Hematopoietic multipotent progenitor cell treated with erythropoietin and hydrocortisone succinate and interleukin-3 and kit ligand, for 4 days (in vitro differentiated cells): ENCODE measurements around the gene ANKRD44.

Experiments used
- DNase-seq: peaks from one replicate; pipeline ENCODE4 v3.0.0-alpha.2; 2015

ANKRD44 gene

GRCh38 chr2:197286805-197287595 is 23.6 kb downstream of the ANKRD44 start:
- DNase-seq = peak; percentile 63

- DNase-seq = no peak
Observed at GRCh38 chr2:197285361-197285760, 25.2 kb downstream of the ANKRD44 start.

GRCh38 chr2:197284956-197285355 is 25.6 kb downstream of the ANKRD44 start:
- DNase-seq = no peak

- DNase-seq = peak; percentile 74
Observed at GRCh38 chr2:197281421-197281820, 29.2 kb downstream of the ANKRD44 start.

GRCh38 chr2:197280015-197280702 is 30.4 kb downstream of the ANKRD44 start:
- peak; percentile 48 for DNase-seq

GRCh38 chr2:197278799-197279763 is 31.5 kb downstream of the ANKRD44 start:
- DNase-seq = no peak

- DNase-seq = no peak
Observed at GRCh38 chr2:197277794-197278193, 32.8 kb downstream of the ANKRD44 start.

GRCh38 chr2:197276156-197276555 is 34.4 kb downstream of the ANKRD44 start:
- DNase-seq = no peak

GRCh38 chr2:197274937-197275336 is 35.6 kb downstream of the ANKRD44 start:
- no peak for DNase-seq

GRCh38 chr2:197274349-197274748 is 36.2 kb downstream of the ANKRD44 start:
- no peak for DNase-seq

- no peak for DNase-seq
Observed at GRCh38 chr2:197273485-197273884, 37.1 kb downstream of the ANKRD44 start.

GRCh38 chr2:197270601-197271000 is 40.0 kb downstream of the ANKRD44 start:
- DNase-seq = no peak

GRCh38 chr2:197269815-197270214 is 40.8 kb downstream of the ANKRD44 start:
- DNase-seq = no peak

GRCh38 chr2:197268786-197269584 is 41.6 kb downstream of the ANKRD44 start:
- DNase-seq = peak; percentile 56

GRCh38 chr2:197266477-197266876 is 44.1 kb downstream of the ANKRD44 start:
- DNase-seq = no peak

GRCh38 chr2:197265924-197266323 is 44.7 kb downstream of the ANKRD44 start:
- no peak for DNase-seq

GRCh38 chr2:197265036-197265435 is 45.5 kb downstream of the ANKRD44 start:
- no peak for DNase-seq

- no peak for DNase-seq
Observed at GRCh38 chr2:197264332-197264731, 46.2 kb downstream of the ANKRD44 start.

- no peak for DNase-seq
Observed at GRCh38 chr2:197263077-197263476, 47.5 kb downstream of the ANKRD44 start.

- DNase-seq = no peak
Observed at GRCh38 chr2:197261808-197262226, 48.8 kb downstream of the ANKRD44 start.

- no peak for DNase-seq
Observed at GRCh38 chr2:197259470-197259999, 51.0 kb downstream of the ANKRD44 start.

GRCh38 chr2:197258580-197258979 is 52.0 kb downstream of the ANKRD44 start:
- DNase-seq = peak; percentile 79
